Measurements from ENCODE around the gene TXNRD1.
"Not testable (repeated sequence)": the region's sequence is repeated elsewhere in the genome, so short reads cannot be mapped to it uniquely, and the experiment has no call there.

The TXNRD1 gene

DNA sequence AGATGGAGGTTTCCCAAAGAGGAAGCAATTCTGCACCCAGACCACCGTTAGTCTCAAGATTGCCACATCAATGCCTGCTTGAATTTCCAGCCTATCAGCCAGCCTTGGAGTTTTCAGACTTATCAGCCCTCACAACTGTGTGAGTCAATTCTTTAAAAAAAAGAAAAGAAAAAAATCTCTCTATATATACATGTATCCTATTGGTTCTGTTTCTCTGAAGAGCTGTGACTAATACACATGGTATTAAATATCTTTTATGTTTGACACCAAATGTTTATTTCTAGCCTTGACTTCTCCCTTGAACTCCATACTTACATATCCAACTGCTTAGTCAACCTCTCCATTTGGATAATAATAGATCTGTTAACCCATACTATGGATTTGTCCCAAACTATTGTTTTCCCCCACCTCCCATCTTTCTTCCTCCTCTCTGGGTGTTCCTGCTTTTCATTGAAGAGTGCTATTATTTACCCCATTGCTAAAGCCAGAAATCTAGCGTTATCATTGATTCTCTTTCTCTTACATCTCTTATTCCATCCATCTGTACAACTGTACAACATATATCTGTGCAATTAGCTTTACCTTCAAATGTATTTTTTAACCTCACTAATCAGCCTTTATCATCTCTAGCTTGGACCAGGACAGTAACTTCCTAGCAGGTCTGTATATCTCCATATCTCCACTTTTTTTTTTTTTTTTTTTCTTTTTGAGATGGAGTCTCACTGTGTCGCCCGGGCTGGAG is 65.3 kb downstream of the TXNRD1 start:
- DNase-seq (ENCODE audit: low read depth): peak; percentile 83

GRCh38 chr12:104281636-104282035 is 66.1 kb downstream of the TXNRD1 start:
- no peak for DNase-seq (ENCODE audit: low read depth)

DNA sequence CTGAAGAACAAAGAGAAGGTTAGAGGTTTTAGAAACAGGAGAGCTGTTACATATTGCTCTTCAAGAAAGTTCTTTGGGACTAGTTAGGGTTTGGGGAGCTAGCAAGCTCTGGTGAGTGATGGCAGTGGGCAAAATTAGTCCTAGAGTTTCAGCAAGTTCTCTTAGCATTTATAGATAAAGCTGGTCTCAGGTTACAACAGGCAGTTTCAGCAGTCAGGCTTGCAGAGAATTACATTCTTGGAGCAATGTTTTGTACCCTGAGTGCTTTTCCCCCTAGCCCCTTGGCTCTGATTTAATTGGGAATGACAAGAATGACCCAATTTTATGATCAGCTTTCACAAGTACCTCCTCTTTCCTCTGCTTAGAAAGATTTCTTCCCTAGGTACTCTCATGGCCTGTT is 66.5 kb downstream of the TXNRD1 start:
- DNase-seq (ENCODE audit: low read depth): no peak

DNA sequence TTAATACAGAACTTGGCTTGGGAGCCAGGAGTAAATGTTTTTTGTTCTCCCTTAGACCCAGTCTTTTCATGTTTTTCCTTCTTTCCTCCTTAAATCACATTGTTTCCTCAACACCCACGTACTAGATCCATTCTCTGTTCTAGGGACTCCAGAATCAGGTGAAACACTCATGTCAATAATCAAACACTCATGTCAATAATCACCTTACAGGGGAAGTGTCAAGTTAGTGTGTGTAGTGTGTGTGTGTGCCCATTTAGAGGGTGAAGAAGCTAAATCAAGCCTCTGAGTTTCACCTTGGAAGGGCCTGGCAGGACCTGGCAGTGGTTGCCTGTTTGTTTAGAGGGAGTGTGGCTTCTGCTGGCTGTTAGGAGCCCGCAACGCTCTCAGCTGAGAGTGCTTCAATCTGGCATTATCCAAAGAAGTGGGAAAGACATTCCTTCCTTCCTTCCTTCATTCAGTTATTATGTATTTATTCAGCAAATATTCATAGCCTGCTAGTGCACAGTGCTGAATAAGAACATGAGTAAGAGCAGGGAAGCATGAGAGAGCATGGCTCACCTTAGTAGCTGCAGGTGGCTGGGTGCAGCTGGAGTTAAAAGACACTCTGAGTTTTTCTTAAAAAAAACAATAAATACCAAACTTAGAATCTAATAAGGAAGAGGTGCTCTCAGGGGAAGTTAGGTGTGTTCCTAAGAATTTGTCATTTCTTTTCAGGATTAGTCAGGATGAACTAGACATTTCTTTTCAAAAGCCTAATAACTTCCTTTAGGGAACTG is 70.3 kb downstream of the TXNRD1 start:
- no peak for DNase-seq (ENCODE audit: low read depth)

DNA sequence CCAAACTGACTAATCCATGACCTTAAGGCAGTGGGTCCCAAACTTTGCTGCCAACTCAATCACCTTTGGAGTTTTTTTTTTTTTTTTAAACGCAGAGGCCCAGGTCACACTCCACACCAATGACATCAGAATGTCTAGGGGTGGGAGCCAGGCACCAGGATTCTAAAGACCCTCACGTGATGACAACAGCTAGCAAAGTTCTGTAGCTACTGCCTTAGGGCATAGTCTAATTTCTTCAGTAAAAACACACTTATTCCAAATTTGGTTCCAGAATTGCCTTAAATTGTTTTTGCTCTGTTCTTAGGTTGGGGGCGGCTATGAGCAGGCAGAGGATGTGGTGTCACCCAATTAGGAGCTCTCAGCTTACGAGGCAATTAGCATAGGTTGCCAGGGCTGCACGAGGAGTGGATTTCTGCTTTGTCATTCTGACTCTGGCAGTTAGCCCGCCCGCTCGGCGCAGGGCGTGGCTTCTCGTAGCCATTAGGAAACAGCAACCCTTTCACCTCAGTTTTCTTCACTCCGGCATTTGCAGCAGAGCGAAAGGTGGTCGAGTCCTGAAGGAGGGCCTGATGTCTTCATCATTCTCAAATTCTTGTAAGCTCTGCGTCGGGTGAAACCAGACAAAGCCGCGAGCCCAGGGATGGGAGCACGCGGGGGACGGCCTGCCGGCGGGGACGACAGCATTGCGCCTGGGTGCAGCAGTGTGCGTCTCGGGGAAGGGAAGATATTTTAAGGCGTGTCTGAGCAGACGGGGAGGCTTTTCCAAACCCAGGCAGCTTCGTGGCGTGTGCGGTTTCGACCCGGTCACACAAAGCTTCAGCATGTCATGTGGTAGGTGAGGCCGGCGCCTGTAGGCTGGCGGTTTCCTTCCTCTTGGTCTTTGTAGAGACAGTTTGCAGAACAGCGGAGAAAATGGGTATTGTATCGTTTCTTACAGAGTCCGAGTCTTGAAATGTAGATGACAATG is 71.2 kb downstream of the TXNRD1 start:
- peak; percentile 94 for DNase-seq (ENCODE audit: low read depth)

DNA sequence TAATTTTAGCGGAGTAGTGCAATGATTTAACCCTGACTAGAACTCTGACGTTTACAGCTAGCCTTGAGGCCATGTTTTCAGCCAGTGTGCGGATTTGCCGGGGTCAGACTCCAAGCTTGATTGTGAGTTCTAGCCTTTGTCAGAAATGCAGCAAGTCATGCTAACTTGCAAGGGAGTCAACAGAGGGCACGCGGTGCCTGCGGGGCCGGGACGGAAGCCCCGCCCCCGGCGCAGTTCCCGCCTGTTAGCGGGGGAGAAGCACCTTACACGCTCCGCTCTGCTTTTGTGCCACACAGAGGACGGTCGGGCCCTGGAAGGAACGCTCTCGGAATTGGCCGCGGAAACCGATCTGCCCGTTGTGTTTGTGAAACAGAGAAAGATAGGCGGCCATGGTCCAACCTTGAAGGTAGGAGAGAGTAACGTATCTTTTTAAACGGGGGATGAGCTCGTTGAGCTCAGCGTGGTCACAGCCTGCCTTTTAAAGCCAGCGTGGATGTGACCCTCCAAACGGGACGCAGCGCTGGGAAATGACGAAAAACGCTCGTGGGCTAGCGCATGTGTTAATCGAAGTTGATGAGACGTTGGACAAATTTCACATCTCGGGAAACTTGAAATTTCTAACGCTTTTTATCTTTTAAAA is 73.2 kb downstream of the TXNRD1 start:
- peak; percentile 63 for DNase-seq (ENCODE audit: low read depth)

- DNase-seq (ENCODE audit: low read depth): no peak
Observed at GRCh38 chr12:104290320-104290719, 74.7 kb downstream of the TXNRD1 start.

- DNase-seq (ENCODE audit: low read depth): no peak
Observed at GRCh38 chr12:104290855-104291254, 75.3 kb downstream of the TXNRD1 start.

- DNase-seq (ENCODE audit: low read depth): no peak
Observed at GRCh38 chr12:104291867-104292524, 76.4 kb downstream of the TXNRD1 start.

DNA sequence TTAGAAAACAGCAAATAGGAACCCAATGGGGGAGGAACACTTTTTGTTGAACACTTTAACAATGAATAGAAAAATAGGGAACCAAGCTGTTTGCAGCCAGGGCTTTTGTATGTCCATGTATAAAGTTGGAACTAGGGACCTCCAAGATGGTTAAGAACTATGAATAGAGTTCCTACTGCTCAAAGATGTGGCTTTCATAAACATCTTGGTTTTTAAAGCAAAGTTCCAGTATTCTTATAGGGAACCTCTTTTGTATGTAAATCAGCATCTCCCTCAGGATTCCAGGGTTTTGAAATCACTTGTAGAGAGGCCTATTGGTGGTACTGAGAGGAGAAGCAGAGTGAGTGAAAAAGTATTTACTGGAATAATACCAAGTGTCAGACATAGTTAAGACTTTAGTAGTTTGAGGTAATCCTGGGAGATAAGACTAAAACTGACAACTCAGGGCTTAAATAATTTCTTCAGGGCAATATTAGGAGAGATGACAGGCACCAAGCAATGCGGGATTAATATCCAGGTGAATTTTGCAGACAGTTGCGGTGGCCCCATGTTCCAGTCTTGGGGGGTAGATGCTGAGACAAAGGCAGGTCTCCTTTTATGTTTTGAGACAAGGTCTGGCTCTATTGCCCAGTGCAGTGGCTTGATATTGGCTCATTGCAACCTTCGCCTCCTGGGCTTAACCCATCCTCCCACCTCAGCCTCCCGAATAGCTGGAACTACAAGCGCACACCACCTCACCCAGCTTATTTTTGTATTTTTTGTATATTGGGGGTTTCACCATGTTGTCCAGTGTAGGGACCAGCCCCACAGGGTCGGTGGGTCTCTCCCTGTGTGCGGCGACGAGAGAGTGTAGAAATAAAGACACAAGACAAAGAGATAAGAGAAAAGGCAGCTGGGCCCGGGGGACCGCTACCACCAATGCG is 77.6 kb downstream of the TXNRD1 start:
- DNase-seq (ENCODE audit: low read depth): no peak

DNA sequence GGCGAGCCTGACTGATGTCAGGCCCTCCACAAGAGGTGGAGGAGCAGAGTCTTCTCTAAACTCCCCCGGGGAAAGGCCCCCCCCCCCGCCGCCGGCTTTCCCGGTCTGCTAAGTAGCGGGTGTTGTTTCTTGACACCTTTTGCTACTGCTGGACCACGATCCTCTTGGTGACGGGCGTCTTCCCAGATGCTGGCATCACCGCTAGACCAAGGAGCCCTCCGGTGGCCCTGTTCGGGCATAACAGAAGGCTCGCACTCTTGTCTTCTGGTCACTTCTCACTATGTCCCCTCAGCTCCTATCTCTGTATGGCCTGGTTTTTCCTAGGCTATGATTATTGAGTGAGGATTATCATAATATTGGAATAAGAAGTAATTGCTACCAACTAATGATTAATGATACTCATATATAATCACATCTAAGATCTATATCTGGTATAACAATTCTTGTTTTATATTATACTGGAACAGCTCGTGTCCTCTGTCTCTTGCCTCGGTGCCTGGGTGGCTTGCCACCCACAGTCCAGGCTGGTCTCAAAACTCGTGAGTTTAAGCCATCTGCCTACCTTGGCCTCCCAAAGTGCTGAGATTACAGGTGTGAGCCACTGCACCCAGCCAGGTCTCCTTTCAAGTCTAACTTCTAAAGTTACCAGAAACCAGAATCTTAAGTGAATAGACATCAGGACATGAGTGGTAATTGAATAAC is 78.7 kb downstream of the TXNRD1 start:
- not testable (repeated sequence) for DNase-seq (ENCODE audit: low read depth)

- DNase-seq (ENCODE audit: low read depth): no peak
Observed at GRCh38 chr12:104294927-104295668, 79.5 kb downstream of the TXNRD1 start.

- DNase-seq (ENCODE audit: low read depth): no peak
Observed at GRCh38 chr12:104295954-104296353, 80.4 kb downstream of the TXNRD1 start.

DNA sequence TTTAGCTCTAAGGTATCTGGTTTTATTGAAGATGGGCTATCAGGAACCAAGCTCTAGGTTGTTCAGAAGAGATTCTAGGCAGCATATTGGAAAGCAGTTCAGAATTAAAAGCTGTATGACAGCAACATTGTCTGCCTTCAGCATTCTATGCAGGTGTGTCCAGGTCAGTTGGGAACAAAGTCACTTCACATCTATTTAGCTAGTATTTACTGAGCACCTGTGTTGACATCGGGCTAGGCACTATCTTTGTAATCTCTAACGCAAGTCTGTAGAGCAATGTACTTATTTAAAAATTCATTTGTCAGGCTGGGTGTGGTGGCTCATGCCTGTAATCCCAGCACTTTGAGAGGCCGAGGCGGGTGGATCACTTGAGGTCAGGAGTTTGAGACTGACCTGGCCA is 81.1 kb downstream of the TXNRD1 start:
- DNase-seq (ENCODE audit: low read depth): no peak

DNA sequence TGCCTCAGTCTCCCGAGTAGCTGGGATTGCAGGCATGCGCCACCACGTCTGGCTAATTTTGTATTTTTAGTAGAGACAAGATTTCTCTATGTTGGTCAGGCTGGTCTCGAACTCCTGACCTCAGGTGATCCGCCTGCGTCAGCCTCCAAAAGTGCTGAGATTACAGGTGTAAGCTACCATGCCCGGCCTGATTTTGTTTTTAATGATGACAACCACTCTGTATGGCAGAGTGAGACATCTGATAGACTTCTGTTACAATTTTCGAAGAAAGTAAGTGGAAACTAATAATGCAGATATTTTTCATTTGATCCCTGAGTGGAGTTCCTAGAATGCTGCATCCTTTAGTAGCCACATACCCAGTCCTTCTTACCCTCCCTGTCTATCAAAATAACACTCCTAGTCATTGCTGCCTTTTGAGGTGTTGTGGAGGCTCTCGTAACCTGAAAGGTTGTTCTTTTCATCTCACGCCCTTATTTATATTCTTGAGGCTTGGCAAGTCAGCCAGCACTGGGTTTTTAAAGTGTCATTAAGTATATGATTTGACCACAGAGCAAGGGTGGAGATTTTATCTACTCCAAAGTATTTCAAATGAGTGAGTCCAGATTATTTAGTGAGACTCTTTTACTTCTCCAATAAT is 82.0 kb downstream of the TXNRD1 start:
- no peak for DNase-seq (ENCODE audit: low read depth)

- DNase-seq (ENCODE audit: low read depth): no peak
Observed at GRCh38 chr12:104299842-104300481, 84.4 kb downstream of the TXNRD1 start.

DNA sequence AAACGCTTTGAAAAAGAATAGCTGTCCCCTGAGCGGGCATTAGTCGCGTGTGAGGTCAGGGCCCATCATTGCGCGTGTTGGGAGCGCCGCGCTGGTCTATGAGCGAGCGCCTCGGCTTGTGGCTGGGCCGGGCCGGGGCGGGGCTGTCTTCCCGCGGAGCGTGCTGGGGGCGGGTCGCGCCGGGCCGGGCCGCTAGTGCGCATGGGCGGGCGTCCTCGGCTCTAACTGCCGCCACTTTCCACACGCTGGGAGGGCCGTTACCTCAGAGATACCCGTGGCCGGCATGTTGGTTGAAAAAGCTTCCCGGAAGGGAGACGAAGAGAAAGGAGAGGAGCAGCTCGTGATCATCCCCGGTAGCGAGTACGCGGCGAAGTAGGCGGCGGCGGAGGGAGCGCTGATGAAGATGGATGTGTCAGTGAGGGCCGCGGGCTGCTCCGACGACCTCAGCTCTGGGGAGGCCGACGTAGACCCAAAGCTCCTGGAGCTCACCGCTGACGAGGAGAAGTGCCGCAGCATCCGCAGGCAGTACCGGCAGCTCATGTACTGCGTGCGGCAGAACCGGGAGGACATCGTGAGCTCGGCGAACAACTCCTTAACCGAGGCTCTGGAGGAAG is 88.1 kb downstream of the TXNRD1 start, which contains the start of gene EID3:
Gene EID3 (plus strand): TSS at position 202 of the 614 bp plus-strand sequence. CDS start 196 bp downstream, at position 398.
- peak; percentile 72 for DNase-seq (ENCODE audit: low read depth)
